ENCODE measurements around the gene NSUN5. TPM values are rescaled to one million over a fixed set of nuclear protein-coding genes. Genes with fewer than 3 reads are reported as not detected.
"Not testable (repeated sequence)": the region's sequence is repeated elsewhere in the genome, so short reads cannot be mapped to it uniquely, and the experiment has no call there.

The NSUN5 gene
- total and polyA plus RNA-seq, 5 donors, result 14.0 to 18.7 (median 14.8) TPM

DNA sequence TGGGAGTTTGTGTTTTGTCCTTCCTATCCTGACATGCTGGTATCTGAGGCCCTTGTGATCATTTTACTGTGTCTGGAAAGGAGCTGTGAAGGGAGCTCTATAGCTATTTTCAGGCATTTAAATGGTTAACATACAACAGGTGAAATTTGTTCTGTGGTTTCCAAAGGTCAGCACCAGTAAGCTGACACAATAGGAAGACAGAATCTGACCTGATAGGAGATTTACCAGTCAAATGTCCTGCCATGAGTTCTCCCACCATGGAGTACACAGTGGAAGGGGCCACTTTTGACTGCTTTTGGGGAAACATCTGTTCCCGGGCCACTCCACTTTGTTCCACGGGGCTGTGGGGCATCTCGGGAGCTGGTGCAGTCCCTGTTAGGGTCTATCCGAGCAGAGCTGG, 36.9 kb upstream of the NSUN5 start:
- ATAC-seq, result no peak
- no peak for DNase-seq
- no peaks in the 10 kb centered on the region for H3K27me3 ChIP-seq (ENCODE audit: control insufficient read depth, insufficient read depth)
- H3K4me3 ChIP-seq (ENCODE audit: low read length), result no peak overlapping the region
- no peak overlapping the region for H3K27ac ChIP-seq (ENCODE audit: low read length)
- H3K4me1 ChIP-seq (ENCODE audit: control insufficient read depth, insufficient read depth, low read length), result no peaks in the 10 kb centered on the region
- H3K9me3 ChIP-seq (ENCODE audit: control insufficient read depth, low read length), result no peaks in the 10 kb centered on the region
- intact Hi-C loops (cut with DNase I), result loop anchor here in 2 of 4 donors (5.0 to 10.0 kb wide), 2 partner anchors 92 to 99 kb away; no protein-coding TSS in a partner anchor
- 69% methylated on average over 4 of the region's 4 CpGs for WGBS

DNA sequence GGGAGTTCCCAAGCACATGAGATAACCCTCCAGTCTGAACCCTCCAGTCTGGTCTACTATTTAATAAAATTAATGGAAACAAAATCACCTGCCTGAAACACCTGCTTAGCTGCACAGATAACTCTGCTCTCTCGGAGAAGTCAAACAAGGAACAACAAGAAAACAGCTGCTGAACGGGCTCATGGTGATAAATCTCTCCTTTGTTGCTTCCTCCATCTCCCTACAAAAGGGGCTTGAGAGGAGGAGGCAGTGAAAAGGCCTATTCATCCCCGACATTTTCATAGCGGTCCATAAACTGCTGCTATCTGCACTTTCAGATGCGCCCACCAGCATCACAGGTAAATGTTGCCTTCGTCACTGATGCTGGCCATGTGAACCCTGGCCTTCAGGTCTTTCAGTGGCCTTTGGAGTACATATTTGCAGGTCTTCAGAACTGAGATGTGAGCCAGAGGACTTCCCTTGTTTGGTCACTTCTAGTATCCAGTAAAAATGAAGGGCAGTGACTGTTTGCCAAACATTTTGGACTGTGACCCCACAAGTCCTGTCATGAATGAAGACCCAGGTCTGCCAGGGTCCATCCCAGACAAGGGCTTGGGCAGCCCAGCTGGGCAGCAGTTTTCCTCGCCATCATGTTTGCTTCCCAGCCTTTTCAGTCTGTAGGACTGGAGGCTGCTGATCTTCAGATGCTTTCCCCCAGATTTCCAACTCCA, 35.2 kb upstream of the NSUN5 start:
- 84% methylated on average over 7 of the region's 7 CpGs for WGBS
- H3K4me3 ChIP-seq (ENCODE audit: low read length), result no peak overlapping the region
- DNase-seq (no peak), ATAC-seq (no peak)
- intact Hi-C loops (cut with DNase I), result loop anchor here in 2 of 4 donors (5.0 to 10.0 kb wide), 2 partner anchors 101 to 108 kb away; no protein-coding TSS in a partner anchor
- H3K4me1 ChIP-seq (ENCODE audit: control insufficient read depth, insufficient read depth, low read length), result no peaks in the 10 kb centered on the region
- H3K27me3 ChIP-seq (ENCODE audit: control insufficient read depth, insufficient read depth), result no peaks in the 10 kb centered on the region
- no peak overlapping the region for H3K27ac ChIP-seq (ENCODE audit: low read length)
- no peaks in the 10 kb centered on the region for H3K9me3 ChIP-seq (ENCODE audit: control insufficient read depth, low read length)

GRCh38 chr7:73342645-73343044, 34.0 kb upstream of the NSUN5 start:
- 34% methylated on average over 8 of the region's 8 CpGs for WGBS
- Histone ChIP-seq H3K9me3 (ENCODE audit: control insufficient read depth, low read length) (no peaks in the 10 kb centered on the region), H3K4me3 (ENCODE audit: low read length) (no peak overlapping the region), H3K27ac (ENCODE audit: low read length) (no peak overlapping the region), H3K4me1 (ENCODE audit: control insufficient read depth, insufficient read depth, low read length) (no peaks in the 10 kb centered on the region), H3K27me3 (ENCODE audit: control insufficient read depth, insufficient read depth) (no peaks in the 10 kb centered on the region)
- intact Hi-C loops (cut with DNase I), result loop anchor here in 2 of 4 donors (5.0 to 10.0 kb wide), 2 partner anchors 102 to 110 kb away; no protein-coding TSS in a partner anchor
- ATAC-seq (peak; percentile 84 to 90), DNase-seq (peak in 1 of 3 donors; percentile 55)

GRCh38 chr7:73341877-73342276, 33.3 kb upstream of the NSUN5 start:
- ATAC-seq (peak in 1 of 2 donors; percentile 40), DNase-seq (no peak)
- Histone ChIP-seq H3K27me3 (ENCODE audit: control insufficient read depth, insufficient read depth) (no peaks in the 10 kb centered on the region), H3K27ac (ENCODE audit: low read length) (no peak overlapping the region), H3K9me3 (ENCODE audit: control insufficient read depth, low read length) (no peaks in the 10 kb centered on the region), H3K4me1 (ENCODE audit: control insufficient read depth, insufficient read depth, low read length) (no peaks in the 10 kb centered on the region), H3K4me3 (ENCODE audit: low read length) (no peak overlapping the region)
- intact Hi-C loops (cut with DNase I), result loop anchor here in 2 of 4 donors (5.0 to 10.0 kb wide), 2 partner anchors 103 to 110 kb away; no protein-coding TSS in a partner anchor
- WGBS, result 60% methylated on average over 8 of the region's 8 CpGs

DNA sequence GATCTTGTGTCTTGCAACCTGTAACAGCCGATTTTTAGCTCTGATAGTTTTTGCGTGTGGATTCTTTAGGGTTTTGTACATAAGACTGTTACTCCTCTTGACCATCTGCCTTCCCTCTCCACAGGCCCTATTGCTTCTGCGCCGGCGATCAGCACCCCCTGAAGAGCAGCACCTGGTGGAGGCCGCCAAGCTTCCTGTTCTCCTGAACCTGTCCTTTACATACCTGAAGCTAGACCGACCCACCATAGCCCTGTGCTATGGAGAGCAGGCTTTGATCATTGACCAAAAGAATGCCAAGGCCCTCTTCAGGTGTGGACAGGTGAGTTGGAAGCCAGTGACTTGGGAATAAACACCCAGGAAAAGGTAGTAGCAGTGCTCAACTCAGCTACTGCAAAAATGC, 31.9 kb upstream of the NSUN5 start:
- ATAC-seq (no peak), DNase-seq (no peak)
- WGBS, result 68% methylated on average over 7 of the region's 7 CpGs
- Histone ChIP-seq H3K4me1 (ENCODE audit: control insufficient read depth, insufficient read depth, low read length) (no peaks in the 10 kb centered on the region), H3K9me3 (ENCODE audit: control insufficient read depth, low read length) (no peaks in the 10 kb centered on the region), H3K27ac (ENCODE audit: low read length) (no peak overlapping the region), H3K4me3 (ENCODE audit: low read length) (no peak overlapping the region), H3K27me3 (ENCODE audit: control insufficient read depth, insufficient read depth) (no peaks in the 10 kb centered on the region)
- intact Hi-C loops (cut with DNase I), result loop anchor here in 2 of 4 donors (5.0 to 10.0 kb wide), 2 partner anchors 104 to 112 kb away; no protein-coding TSS in a partner anchor

DNA sequence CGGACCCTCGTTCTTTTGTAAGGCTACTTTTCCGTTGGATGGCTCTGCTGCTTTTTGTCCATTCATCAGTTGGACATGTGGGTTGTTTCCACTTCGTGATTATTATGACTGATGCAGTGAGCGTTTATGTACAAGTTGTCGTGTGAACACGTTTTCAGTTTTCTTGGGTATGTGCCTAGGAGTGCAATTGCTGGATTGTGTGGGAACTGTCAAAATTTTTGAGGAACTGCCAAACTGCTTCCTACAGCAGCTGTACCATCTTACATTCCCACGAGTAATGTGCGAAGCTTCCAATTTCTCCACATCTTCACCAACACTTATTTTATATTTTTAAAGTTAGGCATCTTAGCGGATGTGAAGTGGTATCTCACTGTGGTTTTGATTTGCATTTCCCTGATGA, 29.7 kb upstream of the NSUN5 start:
- intact Hi-C loops (cut with DNase I), result loop anchor here in 1 of 4 donors (10.0 kb wide), 1 partner anchor 116 kb away; no protein-coding TSS in a partner anchor

DNA sequence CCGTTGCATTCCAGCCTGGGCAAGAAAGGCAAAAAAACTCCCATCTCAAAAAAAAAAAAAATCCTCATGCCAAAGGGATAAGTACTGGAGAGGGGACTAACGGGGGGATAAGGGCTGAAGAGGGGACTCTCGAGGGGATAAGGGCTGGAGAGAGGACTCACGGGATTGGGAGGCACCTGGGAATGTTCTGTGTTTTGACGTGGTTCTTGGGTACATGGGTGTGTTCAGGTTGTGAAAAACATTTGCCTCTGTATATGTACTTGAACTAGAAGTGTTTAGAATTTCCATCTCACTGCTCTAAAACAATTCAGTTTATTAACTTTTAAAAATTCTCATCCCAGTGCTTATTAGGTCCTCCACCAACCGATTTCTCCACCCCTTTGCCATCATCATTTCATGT, 23.8 kb upstream of the NSUN5 start:
- no peak for DNase-seq
- intact Hi-C loops (cut with DNase I), result loop anchor here in 1 of 4 donors (10.0 kb wide), 1 partner anchor 122 kb away; no protein-coding TSS in a partner anchor

More for the DNA sequence above, 29.7 kb upstream of the NSUN5 start:
- ATAC-seq (no peak), DNase-seq (no peak)
- Histone ChIP-seq H3K4me1 (ENCODE audit: control insufficient read depth, insufficient read depth, low read length) (no peaks in the 10 kb centered on the region), H3K27ac (ENCODE audit: low read length) (no peak overlapping the region), H3K9me3 (ENCODE audit: control insufficient read depth, low read length) (no peaks in the 10 kb centered on the region), H3K4me3 (ENCODE audit: low read length) (no peak overlapping the region), H3K27me3 (ENCODE audit: control insufficient read depth, insufficient read depth) (no peaks in the 10 kb centered on the region)
- WGBS, result 55% methylated on average over 10 of the region's 10 CpGs

DNA sequence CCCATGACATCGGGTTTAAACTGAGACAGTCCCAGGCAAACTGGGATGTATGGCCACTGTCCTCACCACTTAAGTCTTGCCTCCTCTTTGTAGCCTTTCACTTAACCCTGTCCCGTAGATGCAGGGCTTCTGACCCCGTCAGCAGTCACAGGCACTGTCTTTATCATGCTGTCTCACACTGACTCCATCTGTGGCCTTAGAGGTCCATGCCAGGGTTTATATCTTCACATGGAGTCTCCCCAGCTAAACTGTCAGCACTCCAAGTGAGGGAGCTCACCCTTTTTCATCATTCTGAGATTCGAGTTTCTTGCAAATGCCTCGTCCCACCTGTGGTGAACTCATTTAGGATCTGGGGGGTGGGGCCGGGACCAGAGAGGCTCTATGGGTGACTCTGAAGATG, 22.1 kb upstream of the NSUN5 start:
- WGBS, result 55% methylated on average over 6 of the region's 6 CpGs
- Histone ChIP-seq H3K4me1 (ENCODE audit: control insufficient read depth, insufficient read depth, low read length) (no peaks in the 10 kb centered on the region), H3K27ac (ENCODE audit: low read length) (no peak overlapping the region), H3K27me3 (ENCODE audit: control insufficient read depth, insufficient read depth) (no peaks in the 10 kb centered on the region), H3K4me3 (ENCODE audit: low read length) (no peak overlapping the region), H3K9me3 (ENCODE audit: control insufficient read depth, low read length) (no peaks in the 10 kb centered on the region)
- ATAC-seq (no peak), DNase-seq (no peak)
- intact Hi-C loops (cut with DNase I), result loop anchor here in 1 of 4 donors (10.0 kb wide), 1 partner anchor 124 kb away; no protein-coding TSS in a partner anchor

More for the DNA sequence above, 23.8 kb upstream of the NSUN5 start:
- no peak for ATAC-seq
- Histone ChIP-seq H3K9me3 (ENCODE audit: control insufficient read depth, low read length) (no peaks in the 10 kb centered on the region), H3K4me1 (ENCODE audit: control insufficient read depth, insufficient read depth, low read length) (no peaks in the 10 kb centered on the region), H3K27me3 (ENCODE audit: control insufficient read depth, insufficient read depth) (no peaks in the 10 kb centered on the region), H3K4me3 (ENCODE audit: low read length) (no peak overlapping the region), H3K27ac (ENCODE audit: low read length) (no peak overlapping the region)
- WGBS, result 73% methylated on average over 6 of the region's 6 CpGs

DNA sequence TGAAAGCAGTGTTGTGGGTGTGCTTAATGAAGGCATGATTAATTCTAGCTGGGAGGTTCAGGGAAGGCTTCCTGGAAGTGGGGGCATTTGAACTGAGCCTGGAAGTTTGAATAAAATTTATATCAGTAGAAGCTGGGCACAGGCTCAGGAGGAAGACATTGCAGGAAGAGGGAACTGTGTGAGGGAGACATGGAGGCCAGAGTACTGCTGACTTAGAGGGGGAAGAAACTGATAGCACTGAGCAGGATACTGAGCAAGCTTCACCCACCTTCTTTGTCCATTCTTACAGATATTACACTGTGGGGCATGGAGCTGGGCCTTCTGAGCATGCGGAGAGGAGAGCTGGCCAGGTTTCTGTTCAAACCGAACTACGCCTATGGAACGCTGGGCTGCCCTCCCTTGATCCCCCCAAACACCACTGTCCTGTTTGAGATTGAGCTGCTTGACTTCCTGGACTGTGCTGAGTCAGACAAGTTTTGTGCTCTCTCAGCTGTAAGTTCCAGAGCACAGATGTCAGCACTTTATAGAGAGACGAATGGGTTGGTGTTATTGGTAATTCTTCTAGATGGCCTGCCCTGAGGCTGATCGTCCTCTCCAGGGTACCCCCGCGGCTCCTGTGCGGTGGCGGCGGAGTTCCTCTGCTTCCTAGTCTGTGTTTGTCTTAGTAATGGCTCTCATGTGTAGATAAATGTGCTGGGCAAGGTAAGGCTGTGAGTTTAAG, 21.4 kb upstream of the NSUN5 start:
- Histone ChIP-seq H3K27me3 (ENCODE audit: control insufficient read depth, insufficient read depth) (no peaks in the 10 kb centered on the region), H3K9me3 (ENCODE audit: control insufficient read depth, low read length) (no peaks in the 10 kb centered on the region), H3K4me1 (ENCODE audit: control insufficient read depth, insufficient read depth, low read length) (no peaks in the 10 kb centered on the region), H3K27ac (ENCODE audit: low read length) (no peak overlapping the region), H3K4me3 (ENCODE audit: low read length) (no peak overlapping the region)
- intact Hi-C loops (cut with DNase I), result loop anchor here in 1 of 4 donors (10.0 kb wide), 1 partner anchor 125 kb away; no protein-coding TSS in a partner anchor
- no peak for DNase-seq
- 27% methylated on average over 11 of the region's 11 CpGs for WGBS
- ATAC-seq, result peak; percentile 71 to 73

DNA sequence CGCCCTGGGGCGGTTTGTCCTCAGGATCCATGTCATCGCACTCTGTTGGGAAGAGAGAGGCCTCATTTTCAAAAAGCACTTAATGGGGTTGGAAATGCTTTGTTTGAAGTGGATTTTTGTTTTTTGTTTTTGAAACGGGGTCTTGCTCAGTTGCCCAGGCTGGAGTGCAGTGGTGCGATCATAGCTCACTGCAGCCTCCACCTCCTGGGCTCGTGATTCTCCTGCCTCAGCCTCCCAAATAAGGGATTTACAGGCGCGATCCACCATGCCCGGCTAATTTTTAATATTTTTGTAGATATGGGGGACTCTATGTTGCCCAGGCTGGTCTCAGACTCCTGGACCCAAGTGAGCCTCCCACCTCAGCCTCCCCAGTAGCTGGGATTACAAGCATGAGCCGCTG, 20.1 kb upstream of the NSUN5 start:
- DNase-seq (no peak), ATAC-seq (no peak)
- no peaks in the 10 kb centered on the region for H3K9me3 ChIP-seq (ENCODE audit: control insufficient read depth, low read length)
- intact Hi-C loops (cut with DNase I), result no loop called here
- WGBS, result 96% methylated on average over 10 of the region's 10 CpGs
- H3K4me3 ChIP-seq (ENCODE audit: low read length), result no peak overlapping the region
- no peaks in the 10 kb centered on the region for H3K27me3 ChIP-seq (ENCODE audit: control insufficient read depth, insufficient read depth)
- no peak overlapping the region for H3K27ac ChIP-seq (ENCODE audit: low read length)
- no peaks in the 10 kb centered on the region for H3K4me1 ChIP-seq (ENCODE audit: control insufficient read depth, insufficient read depth, low read length)

DNA sequence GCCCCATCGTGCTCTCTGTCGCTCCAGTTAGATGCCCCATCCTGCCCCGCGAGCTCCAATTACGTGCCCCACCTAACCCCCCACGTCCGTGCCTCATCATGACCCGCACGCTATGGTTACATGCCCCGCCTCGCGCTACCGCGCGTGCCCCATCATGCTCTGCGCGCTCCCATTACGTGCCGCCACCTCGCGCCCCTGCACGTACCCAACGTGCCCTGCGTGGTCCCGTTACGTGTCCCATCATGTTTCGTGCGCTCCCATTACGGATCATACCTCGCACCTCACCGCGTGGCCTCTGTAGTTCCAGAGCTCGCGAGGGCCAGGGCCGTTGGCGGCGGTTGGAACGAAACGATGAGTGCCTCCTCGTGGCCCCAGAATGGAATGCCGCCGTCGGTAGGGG, 19.3 kb upstream of the NSUN5 start, which contains the start of the genes FKBP6 and TRIM50:
FKBP6 (plus strand) TSS at position 240 of the 400 bp plus-strand sequence. CDS start 268 bp downstream, outside the sequence.
TRIM50 (minus strand) TSS at position 161 of the 400 bp plus-strand sequence. CDS start 3,295 bp downstream, outside the sequence.
- H3K4me3 ChIP-seq (ENCODE audit: low read length); H3K4me1 ChIP-seq (ENCODE audit: control insufficient read depth, insufficient read depth, low read length); DNase-seq; H3K27me3 ChIP-seq (ENCODE audit: control insufficient read depth, insufficient read depth); H3K27ac ChIP-seq (ENCODE audit: low read length); ATAC-seq; H3K9me3 ChIP-seq (ENCODE audit: control insufficient read depth, low read length); intact Hi-C loops (cut with DNase I): not testable (repeated sequence)
- 91% methylated on average over 43 of the region's 43 CpGs for WGBS
